ENCODE measurements around the gene MUSTN1. TPM values are rescaled to one million over a fixed set of nuclear protein-coding genes. Genes with fewer than 3 reads are reported as not detected.

Gene MUSTN1
- total and polyA plus RNA-seq, 2 of the 13 experiments (the other 11 are each of a cell fraction or from before 2014, with no cell fraction given) = 0.84 to 1.4 TPM

- TF ChIP-seq FOXM1 (CRISPR knock-in tag; IDR thresholded peaks at IDR 0.05) = no peak
- peak; percentile 58; the same call in 1 of the 2 replicates for TF ChIP-seq KAT8 (CRISPR knock-in tag; IDR thresholded peaks at IDR 0.05)
- TF ChIP-seq ZNF253 (CRISPR knock-in tag; IDR thresholded peaks at IDR 0.05; ENCODE audit: borderline replicate concordance) = no peak
- TF ChIP-seq HHEX (CRISPR knock-in tag; IDR thresholded peaks at IDR 0.05) = no peak
- no peak for TF ChIP-seq ZNF234 (CRISPR knock-in tag; conservative IDR thresholded peaks at IDR 0.05)
- no peak for TF ChIP-seq RFXAP (CRISPR knock-in tag; IDR thresholded peaks at IDR 0.05; ENCODE audit: borderline replicate concordance)
- no peak for TF ChIP-seq ZNF792 (CRISPR knock-in tag; IDR thresholded peaks at IDR 0.05)
- no peak for TF ChIP-seq ZFP62 (CRISPR knock-in tag; IDR thresholded peaks at IDR 0.05)
- TF ChIP-seq ZNF557 (CRISPR knock-in tag; IDR thresholded peaks at IDR 0.05) = no peak
- TF ChIP-seq IRF2 (CRISPR knock-in tag; IDR thresholded peaks at IDR 0.05) = no peak; the same call in 1 of the 2 replicates
- 0 out of 2 replicates have a peak, but pooled peaks have one; percentile 35 for TF ChIP-seq SNAPC5 (CRISPR knock-in tag; IDR thresholded peaks at IDR 0.05; ENCODE audit: borderline replicate concordance)
- TF ChIP-seq ZNF230 (CRISPR knock-in tag; IDR thresholded peaks at IDR 0.05) = no peak
- no peak for TF ChIP-seq PAF1 (CRISPR knock-in tag; IDR thresholded peaks at IDR 0.05)
- TF ChIP-seq ZNF570 (CRISPR knock-in tag; IDR thresholded peaks at IDR 0.05; ENCODE audit: borderline replicate concordance) = no peak
- TF ChIP-seq PAXIP1 (CRISPR knock-in tag; conservative IDR thresholded peaks at IDR 0.05) = peak; percentile 27; the same call in 1 of the 2 replicates
- TF ChIP-seq KAT2B (IDR thresholded peaks at IDR 0.05; ENCODE audit: borderline replicate concordance, low read depth, low read length) = no peak
- peak; percentile 78 for TF ChIP-seq MED1 (CRISPR knock-in tag; IDR thresholded peaks at IDR 0.05)
- no peak for TF ChIP-seq KLF12 (CRISPR knock-in tag; IDR thresholded peaks at IDR 0.05; ENCODE audit: borderline replicate concordance)
- no peak for TF ChIP-seq AKNA (CRISPR knock-in tag; IDR thresholded peaks at IDR 0.05; ENCODE audit: borderline replicate concordance)
- TF ChIP-seq TFE3 (CRISPR knock-in tag; IDR thresholded peaks at IDR 0.05) = peak; percentile 38; the same call in 1 of the 2 replicates
- no peak for TF ChIP-seq POLR2AphosphoS2 (IDR thresholded peaks at IDR 0.05; ENCODE audit: low read depth, low read length)
- no peak for TF ChIP-seq MXD1 (CRISPR knock-in tag; IDR thresholded peaks at IDR 0.05)
These were observed 40.2 kb downstream of the MUSTN1 start, which contains the start of gene ITIH3 (continued) for GRCh38 chr3:52794612-52795099.
